ENCODE data around the gene KRTAP10-12. TPM values are rescaled to one million over a fixed set of nuclear protein-coding genes. Genes with fewer than 3 reads are reported as not detected.

The KRTAP10-12 gene
- polyA plus RNA-seq, 1 experiment, result not detected

DNA sequence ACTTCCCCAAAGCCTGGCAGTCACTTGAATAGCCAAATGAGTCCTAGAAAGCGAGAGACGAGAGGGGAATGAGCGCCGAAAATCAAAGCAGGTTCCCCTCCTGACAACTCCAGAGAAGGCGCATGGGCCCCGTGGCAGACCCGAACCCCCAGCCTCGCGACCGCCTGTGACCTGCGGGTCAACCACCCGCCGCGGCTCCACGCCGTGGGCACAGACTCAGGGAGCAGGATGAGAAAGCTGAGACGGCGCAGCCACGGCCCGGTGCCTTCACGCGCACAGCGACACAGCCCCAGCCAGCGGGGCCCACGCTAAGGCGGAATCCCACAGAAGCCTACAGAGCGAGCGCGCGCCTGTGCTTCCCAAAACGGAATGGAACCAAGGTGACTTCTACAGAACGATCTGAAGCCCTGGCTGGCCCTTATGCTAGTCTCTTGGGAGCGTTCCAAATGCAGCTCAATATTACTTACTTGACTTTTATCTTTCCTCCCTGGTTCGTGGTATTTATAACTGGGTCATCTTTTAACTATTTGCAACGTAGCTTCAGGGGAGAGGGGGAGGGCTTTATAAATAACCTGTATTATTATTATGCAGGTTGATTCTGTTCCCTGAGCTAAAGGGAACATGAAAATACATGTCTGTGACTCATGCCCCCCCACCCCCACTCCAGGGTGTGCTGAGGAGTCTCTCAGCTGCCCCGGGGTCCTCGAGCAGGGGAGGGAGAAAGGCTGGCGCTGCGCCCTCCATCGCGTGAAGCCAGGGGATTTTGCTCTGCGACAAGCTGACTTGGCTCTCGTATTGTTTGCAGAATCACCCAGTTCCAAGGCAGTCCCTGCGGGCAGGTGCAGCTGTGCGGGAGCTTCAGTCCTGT lies 12.7 kb downstream of the KRTAP10-12 start:
- H3K4me3 ChIP-seq (ENCODE audit: low read depth, low read length), result no peak overlapping the region
- DNase-seq (ENCODE audit: low read depth), result no peak
- ChIA-PET CTCF (interaction anchor here (1.4 kb wide), 1 partner anchor 8 kb away, joined by 3 read pairs; no protein-coding TSS in a partner anchor), POLR2A (no interaction called here)
- H3K27me3 ChIP-seq (ENCODE audit: control insufficient read depth, insufficient read depth, low read length), result peaks cover 59% of the 10 kb centered on the region
- TF ChIP-seq, protein P1, sequence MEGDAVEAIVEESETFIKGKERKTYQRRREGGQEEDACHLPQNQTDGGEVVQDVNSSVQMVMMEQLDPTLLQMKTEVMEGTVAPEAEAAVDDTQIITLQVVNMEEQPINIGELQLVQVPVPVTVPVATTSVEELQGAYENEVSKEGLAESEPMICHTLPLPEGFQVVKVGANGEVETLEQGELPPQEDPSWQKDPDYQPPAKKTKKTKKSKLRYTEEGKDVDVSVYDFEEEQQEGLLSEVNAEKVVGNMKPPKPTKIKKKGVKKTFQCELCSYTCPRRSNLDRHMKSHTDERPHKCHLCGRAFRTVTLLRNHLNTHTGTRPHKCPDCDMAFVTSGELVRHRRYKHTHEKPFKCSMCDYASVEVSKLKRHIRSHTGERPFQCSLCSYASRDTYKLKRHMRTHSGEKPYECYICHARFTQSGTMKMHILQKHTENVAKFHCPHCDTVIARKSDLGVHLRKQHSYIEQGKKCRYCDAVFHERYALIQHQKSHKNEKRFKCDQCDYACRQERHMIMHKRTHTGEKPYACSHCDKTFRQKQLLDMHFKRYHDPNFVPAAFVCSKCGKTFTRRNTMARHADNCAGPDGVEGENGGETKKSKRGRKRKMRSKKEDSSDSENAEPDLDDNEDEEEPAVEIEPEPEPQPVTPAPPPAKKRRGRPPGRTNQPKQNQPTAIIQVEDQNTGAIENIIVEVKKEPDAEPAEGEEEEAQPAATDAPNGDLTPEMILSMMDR (IDR thresholded peaks at IDR 0.05; ENCODE audit: insufficient read depth, low read depth, low read length), result no peak
- H3K36me3 ChIP-seq (ENCODE audit: control insufficient read depth, insufficient read depth, low read length), result no peaks in the 10 kb centered on the region

- POLR2A ChIA-PET, result no interaction called here
- Histone ChIP-seq H3K27me3 (ENCODE audit: control insufficient read depth, insufficient read depth, low read length) (peaks cover 59% of the 10 kb centered on the region), H3K4me3 (ENCODE audit: low read depth, low read length) (no peak overlapping the region), H3K36me3 (ENCODE audit: control insufficient read depth, insufficient read depth, low read length) (no peaks in the 10 kb centered on the region)
- TF ChIP-seq, protein P1 (IDR thresholded peaks at IDR 0.05; ENCODE audit: insufficient read depth, low read depth, low read length), result no peak
- CTCF ChIA-PET, result interaction anchor here (1.4 kb wide), 1 partner anchor 9 kb away, joined by 3 read pairs; no protein-coding TSS in a partner anchor
- no peak for DNase-seq (ENCODE audit: low read depth)
Observed at GRCh38 chr21:44710294-44710665, 13.3 kb downstream of the KRTAP10-12 start.

- ChIA-PET CTCF (interaction anchor here (1.4 kb wide), 1 partner anchor 10 kb away, joined by 3 read pairs; no protein-coding TSS in a partner anchor), POLR2A (no interaction called here)
- TF ChIP-seq, protein P1 (IDR thresholded peaks at IDR 0.05; ENCODE audit: insufficient read depth, low read depth, low read length), result no peak
- no peak for DNase-seq (ENCODE audit: low read depth)
- Histone ChIP-seq H3K4me3 (ENCODE audit: low read depth, low read length) (no peak overlapping the region), H3K27me3 (ENCODE audit: control insufficient read depth, insufficient read depth, low read length) (peaks cover 63% of the 10 kb centered on the region), H3K36me3 (ENCODE audit: control insufficient read depth, insufficient read depth, low read length) (no peaks in the 10 kb centered on the region)
Observed at GRCh38 chr21:44710756-44711326, 13.9 kb downstream of the KRTAP10-12 start.

DNA sequence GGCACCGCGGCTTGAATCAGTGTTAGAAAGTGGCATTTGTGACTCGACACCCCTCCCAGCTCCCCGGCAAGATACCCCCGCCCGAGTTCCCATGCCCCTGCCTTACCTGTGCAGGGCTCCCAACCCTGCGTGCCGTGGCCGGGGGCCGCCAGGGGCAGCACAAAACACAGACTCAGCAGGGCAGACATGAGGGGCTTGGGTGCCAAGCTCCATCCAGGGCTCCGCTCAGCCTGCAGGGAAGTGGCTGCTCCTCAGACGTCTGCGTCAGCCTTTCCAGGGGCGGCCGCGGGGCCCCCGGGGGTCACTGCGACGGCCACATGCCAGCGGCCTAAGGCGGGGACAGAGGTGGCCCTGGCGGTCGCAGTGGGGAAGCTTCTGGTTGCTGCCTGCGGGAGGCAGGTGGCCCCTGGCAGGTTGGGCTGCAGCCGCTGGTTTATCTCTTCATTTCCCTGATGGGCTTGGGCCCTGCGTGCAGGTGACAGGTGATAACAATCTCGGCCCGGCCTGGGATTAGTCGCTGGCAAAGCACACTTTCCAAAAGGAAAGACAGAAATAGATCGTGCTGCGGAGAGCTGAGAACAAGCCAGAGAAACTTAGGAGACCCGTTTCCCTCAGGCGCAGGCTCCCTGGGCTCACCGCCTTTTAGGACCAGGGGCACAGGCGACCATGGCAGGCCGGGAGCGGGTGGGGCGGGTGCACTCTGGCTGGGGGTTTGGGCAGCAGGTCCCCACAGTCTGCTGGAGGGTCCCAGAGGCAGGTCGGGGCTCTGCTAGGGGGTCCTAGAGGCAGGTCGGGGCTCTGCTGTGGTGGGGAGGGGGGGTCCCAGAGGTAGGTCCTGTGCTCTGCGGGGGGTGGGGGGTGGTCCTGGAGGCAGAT lies 14.6 kb downstream of the KRTAP10-12 start, which contains the start of gene TSPEAR:
TSS of gene TSPEAR (minus strand) at position 246 of the 876 bp plus-strand sequence. CDS start at position 188, 58 bp downstream.
- Histone ChIP-seq H3K4me3 (ENCODE audit: low read depth, low read length) (no peak within 1 kb of the TSS), H3K27me3 (ENCODE audit: control insufficient read depth, insufficient read depth, low read length) (peaks cover 57% of the 10 kb centered on the region), H3K36me3 (ENCODE audit: control insufficient read depth, insufficient read depth, low read length) (no peaks in the 10 kb centered on the region)
- CTCF ChIA-PET, result interaction anchor here (1.1 kb wide), 1 partner anchor 10 kb away, joined by 5 read pairs; no protein-coding TSS in a partner anchor
- TF ChIP-seq, protein P1 (IDR thresholded peaks at IDR 0.05; ENCODE audit: insufficient read depth, low read depth, low read length), result no peak
- POLR2A ChIA-PET, result no interaction called here
- no peak for DNase-seq (ENCODE audit: low read depth)
